Hepatocyte (in vitro differentiated cells): ENCODE results near the gene TFDP2. TPM values are rescaled to one million over a fixed set of nuclear protein-coding genes. Genes with fewer than 3 reads are reported as not detected.

ENCODE experiments used
- DNase-seq: peaks from one replicate; pipeline ENCODE4 v3.0.0-alpha.2; 2016; ENCODE audit warnings: low spot score
- H2AFZ ChIP-seq: fragments of 200-600 bp; sonication (generic); 2 replicates; pipeline ENCODE4 v1.6.0; 2016; ENCODE audit warnings: antibody characterized with exemption, mild to moderate bottlenecking
- H3K27ac ChIP-seq: fragments of 200-600 bp; sonication (generic); 2 replicates; pipeline ENCODE4 v1.5.1; 2016; ENCODE audit warnings: mild to moderate bottlenecking
- H3K27me3 ChIP-seq: fragments of 200-600 bp; sonication (generic); 2 replicates; pipeline ENCODE4 v1.6.1; 2016
- H3K36me3 ChIP-seq: fragments of 200-600 bp; sonication (generic); replicated peaks from 2 replicates; pipeline ENCODE4 v1.5.1; 2016; ENCODE audit warnings: low read depth; ENCODE audit not compliant: insufficient read depth
- H3K4me1 ChIP-seq: fragments of 200-600 bp; sonication (generic); 2 replicates; pipeline ENCODE4 v1.5.1; 2016; ENCODE audit warnings: mild to moderate bottlenecking, moderate library complexity; ENCODE audit not compliant: insufficient read depth
- H3K4me2 ChIP-seq: fragments of 200-600 bp; sonication (generic); 2 replicates; pipeline ENCODE4 v1.6.0; 2016
- H3K4me3 ChIP-seq: fragments of 200-600 bp; sonication (generic); 2 replicates; pipeline ENCODE4 v1.5.1; 2016; ENCODE audit warnings: mild to moderate bottlenecking
- H3K79me2 ChIP-seq: fragments of 200-600 bp; sonication (generic); 2 replicates; pipeline ENCODE4 v1.6.0; 2017; ENCODE audit warnings: mild to moderate bottlenecking
- H3K9me2 ChIP-seq: fragments of 200-600 bp; sonication (generic); replicated peaks from 2 replicates; pipeline ENCODE4 v1.6.0; 2017; ENCODE audit warnings: mild to moderate bottlenecking; ENCODE audit not compliant: insufficient read depth
- H3K9me3 ChIP-seq: fragments of 200-600 bp; sonication (generic); 2 replicates; pipeline ENCODE4 v1.5.1; 2016; ENCODE audit warnings: low read depth, mild to moderate bottlenecking
- H4K20me1 ChIP-seq: fragments of 200-600 bp; sonication (generic); 2 replicates; pipeline ENCODE4 v1.6.0; 2016; ENCODE audit warnings: mild to moderate bottlenecking; ENCODE audit not compliant: insufficient read depth, poor library complexity, severe bottlenecking
- CTCF ChIP-seq: fragments of 200-600 bp; sonication (generic); IDR thresholded peaks from 2 replicates; pipeline ENCODE4 v1.5.1; 2016; ENCODE audit warnings: antibody characterized with exemption, mild to moderate bottlenecking; ENCODE audit not compliant: poor library complexity
- EZH2 ChIP-seq: fragments of 200-600 bp; sonication (generic); IDR thresholded peaks from 2 replicates; pipeline ENCODE4 v1.6.1; 2016; ENCODE audit warnings: antibody characterized with exemption, mild to moderate bottlenecking, borderline replicate concordance
- EZH2phosphoT487 ChIP-seq: fragments of 200-600 bp; sonication (generic); IDR thresholded peaks from one replicate; pipeline ENCODE4 v1.6.1; 2018; ENCODE audit warnings: antibody characterized with exemption, mild to moderate bottlenecking, low read depth, moderate library complexity; ENCODE audit not compliant: unreplicated experiment, severe bottlenecking
- WGBS: methylation state at CpG from one replicate; pipeline ENCODE4 v1.1.6; 2016; ENCODE audit warnings: low lambda C conversion rate; ENCODE audit errors: missing lambda C conversion rate; 5-methylcytosine and 5-hydroxymethylcytosine counted together
- polyA plus RNA-seq: library from polyadenylated mRNA; unstranded; fragments of >200 nt; fragmentation: Nextera tagmentation; extraction: Ambion mirVana; gene quantifications from 2 replicates; pipeline ENCODE4 v1.2.1, GENCODE V29; 2016
- total RNA-seq: library from RNA; depleted of rRNA; stranded (reverse); fragments of >200 nt; gene quantifications from 2 replicates; pipeline ENCODE4 v1.2.3, GENCODE V29; 2014

Gene TFDP2
- total and polyA plus RNA-seq, 2 experiments from 2014 or later = 57.6 to 61.6 TPM

GRCh38 chr3:142088522-142088921 is 60.8 kb downstream of the TFDP2 start:
- no peak for DNase-seq
- Histone ChIP-seq H3K4me2 (no peak overlapping the region), H3K9me2 (no peaks in the 10 kb centered on the region), H3K36me3 (no peaks in the 10 kb centered on the region), H4K20me1 (no peaks in the 10 kb centered on the region), H3K9me3 (no peaks in the 10 kb centered on the region), H3K27me3 (no peaks in the 10 kb centered on the region), H3K4me1 (no peaks in the 10 kb centered on the region), H3K79me2 (no peaks in the 10 kb centered on the region), H3K27ac (no peak overlapping the region), H3K4me3 (no peak overlapping the region), H2AFZ (no peak overlapping the region)
- TF ChIP-seq EZH2 = no peak
- no peak for TF ChIP-seq EZH2phosphoT487
- TF ChIP-seq CTCF = no peak
- 64% methylated on average over 5 of the region's 5 CpGs for WGBS

DNA sequence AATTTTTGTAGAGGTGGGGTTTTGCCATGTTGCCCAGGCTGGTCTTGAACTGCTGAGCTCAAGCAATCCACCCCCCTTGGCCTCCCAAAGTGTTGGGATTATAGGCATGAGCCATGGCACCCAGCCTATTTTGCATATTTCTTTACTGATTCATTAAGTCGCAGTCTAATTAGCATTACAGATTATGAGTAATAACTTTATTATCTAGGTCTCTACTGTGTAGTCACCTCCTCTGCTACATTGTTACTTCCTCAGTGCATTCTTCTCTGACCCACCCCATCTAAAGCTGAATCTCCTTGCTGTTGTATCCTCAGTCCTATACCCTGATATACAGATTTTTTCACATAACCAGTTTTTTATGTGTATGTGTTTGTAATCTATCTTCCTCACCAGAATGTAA is 61.7 kb downstream of the TFDP2 start:
- no peaks in the 10 kb centered on the region for H3K9me3 ChIP-seq
- H3K4me3 ChIP-seq = no peak overlapping the region
- TF ChIP-seq EZH2 = no peak
- no peak for TF ChIP-seq CTCF
- TF ChIP-seq EZH2phosphoT487 = no peak
- no peak overlapping the region for H2AFZ ChIP-seq
- no peaks in the 10 kb centered on the region for H3K79me2 ChIP-seq
- 95% methylated on average over 1 of the region's 1 CpG for WGBS
- H3K4me1 ChIP-seq = no peaks in the 10 kb centered on the region
- H3K27me3 ChIP-seq = no peaks in the 10 kb centered on the region
- DNase-seq = no peak
- H3K27ac ChIP-seq = peak overlapping the region; percentile 49
- no peaks in the 10 kb centered on the region for H3K9me2 ChIP-seq
- no peaks in the 10 kb centered on the region for H3K36me3 ChIP-seq
- H4K20me1 ChIP-seq = no peaks in the 10 kb centered on the region
- no peak overlapping the region for H3K4me2 ChIP-seq

DNA sequence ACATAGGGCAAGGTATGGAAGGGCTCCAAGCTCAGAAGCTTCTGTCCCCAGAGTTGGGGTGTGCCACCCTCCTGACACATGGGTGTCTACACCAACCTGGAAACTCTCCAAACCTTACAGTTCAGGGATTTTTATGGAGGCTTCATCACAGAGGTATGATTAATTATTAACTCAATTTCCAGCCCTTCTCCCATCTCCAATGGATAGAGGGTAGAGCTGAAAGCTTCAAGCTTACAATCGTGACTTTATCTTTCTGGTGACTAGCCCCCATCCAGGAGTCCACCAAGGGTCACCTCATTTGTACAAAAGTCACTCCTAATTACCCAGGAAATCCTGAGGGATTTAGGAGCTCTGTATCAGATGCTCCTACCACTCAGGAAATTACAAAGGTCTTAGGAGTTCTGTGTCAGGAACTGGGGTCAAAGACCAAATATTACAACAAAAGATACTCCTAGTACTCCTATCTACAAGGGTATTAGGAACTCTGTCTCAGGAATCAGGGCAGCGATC is 62.7 kb downstream of the TFDP2 start:
- no peaks in the 10 kb centered on the region for H3K27me3 ChIP-seq
- H3K4me1 ChIP-seq = no peaks in the 10 kb centered on the region
- WGBS = 34% methylated on average over 2 of the region's 2 CpGs
- H2AFZ ChIP-seq = no peak overlapping the region
- H3K4me2 ChIP-seq = peak overlapping the region; percentile 32
- peak overlapping the region; percentile 49 for H3K27ac ChIP-seq
- no peaks in the 10 kb centered on the region for H3K79me2 ChIP-seq
- H3K36me3 ChIP-seq = no peaks in the 10 kb centered on the region
- no peak overlapping the region for H3K4me3 ChIP-seq
- TF ChIP-seq CTCF (no peak), EZH2 (no peak), EZH2phosphoT487 (no peak)
- H4K20me1 ChIP-seq = no peaks in the 10 kb centered on the region
- DNase-seq = peak; percentile 15
- H3K9me2 ChIP-seq = no peaks in the 10 kb centered on the region
- no peaks in the 10 kb centered on the region for H3K9me3 ChIP-seq

DNA sequence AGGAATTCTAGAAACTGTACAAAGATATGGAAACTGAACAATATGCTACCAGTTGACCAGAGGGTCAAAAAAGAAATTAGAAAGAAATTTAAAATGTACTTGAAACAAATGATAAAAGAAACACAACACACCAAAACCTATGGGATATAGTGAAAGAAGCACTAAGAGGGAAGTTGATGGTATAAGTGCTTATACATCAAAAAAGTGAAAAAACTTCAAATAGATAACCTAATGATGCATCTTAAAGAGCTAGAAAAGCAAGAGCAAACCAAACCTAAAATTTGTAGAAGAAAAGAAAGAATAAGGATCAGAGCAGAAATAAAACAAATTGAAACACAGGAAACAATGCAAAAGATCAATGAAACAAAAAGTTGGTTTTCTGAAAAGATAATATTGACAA is 68.2 kb downstream of the TFDP2 start:
- Histone ChIP-seq H3K4me3 (no peak overlapping the region), H3K9me3 (no peaks in the 10 kb centered on the region), H3K27ac (no peak overlapping the region), H3K4me1 (no peaks in the 10 kb centered on the region), H3K27me3 (no peaks in the 10 kb centered on the region), H3K79me2 (no peaks in the 10 kb centered on the region), H4K20me1 (no peaks in the 10 kb centered on the region), H3K36me3 (no peaks in the 10 kb centered on the region), H3K4me2 (no peak overlapping the region), H3K9me2 (no peaks in the 10 kb centered on the region), H2AFZ (no peak overlapping the region)
- TF ChIP-seq CTCF (no peak), EZH2phosphoT487 (no peak), EZH2 (no peak)
- DNase-seq = no peak
